ENCODE data around the gene ACOX1. TPM values are rescaled to one million over a fixed set of nuclear protein-coding genes. Genes with fewer than 3 reads are reported as not detected.
"Not testable (repeated sequence)": the region's sequence is repeated elsewhere in the genome, so short reads cannot be mapped to it uniquely, and the experiment has no call there.

ACOX1 gene
- total and polyA plus RNA-seq, 10 donors: 6.3 to 60.2 (median 41.6) TPM

DNA sequence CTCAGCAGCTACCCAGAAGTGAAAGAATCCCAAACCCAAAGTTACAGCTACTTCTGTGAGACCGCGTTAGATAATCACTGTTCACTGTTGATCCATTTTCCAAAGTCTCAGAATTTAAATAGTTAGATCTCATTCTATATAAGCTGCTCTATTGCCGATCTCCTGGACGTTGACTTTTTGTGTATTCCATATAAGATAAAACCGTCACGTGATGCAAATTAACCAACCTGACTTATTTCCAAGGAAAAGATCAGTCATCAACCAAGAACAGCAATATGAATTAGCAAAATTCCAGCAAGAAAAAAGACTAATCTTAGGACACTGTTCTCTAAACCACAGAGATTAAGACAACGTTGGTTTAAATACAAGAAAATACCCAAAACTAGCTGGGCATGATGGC is 8.3 kb downstream of the ACOX1 start:
- intact Hi-C loops (cut with DNase I; ENCODE audit: low total_unique reads): no loop called here
- peaks cover 0 to 78% (median 0%) of the 10 kb centered on the region in 6 donors for H3K36me3 ChIP-seq
- H3K4me3 ChIP-seq: peak overlapping the region in 1 of 8 donors; percentile 58
- no peaks in the 10 kb centered on the region for H3K9me3 ChIP-seq
- DNase-seq: no peak
- 90 to 97% (median 92%) methylated on average over 7 of the region's 7 CpGs for WGBS, 5 donors
- H3K27ac ChIP-seq: peak overlapping the region in 7 of 8 donors; percentile 52 to 92 (median 78)
- H3K4me1 ChIP-seq: peaks cover 5 to 83% (median 25%) of the 10 kb centered on the region in 6 donors
- H3K27me3 ChIP-seq (replicated peaks in 1 of 7): no peaks in the 10 kb centered on the region
- TF ChIP-seq POLR2AphosphoS5 (IDR thresholded peaks at IDR 0.05) (no peak), POLR2A (IDR thresholded peaks at IDR 0.05) (no peak)
- TF ChIP-seq, protein P1, sequence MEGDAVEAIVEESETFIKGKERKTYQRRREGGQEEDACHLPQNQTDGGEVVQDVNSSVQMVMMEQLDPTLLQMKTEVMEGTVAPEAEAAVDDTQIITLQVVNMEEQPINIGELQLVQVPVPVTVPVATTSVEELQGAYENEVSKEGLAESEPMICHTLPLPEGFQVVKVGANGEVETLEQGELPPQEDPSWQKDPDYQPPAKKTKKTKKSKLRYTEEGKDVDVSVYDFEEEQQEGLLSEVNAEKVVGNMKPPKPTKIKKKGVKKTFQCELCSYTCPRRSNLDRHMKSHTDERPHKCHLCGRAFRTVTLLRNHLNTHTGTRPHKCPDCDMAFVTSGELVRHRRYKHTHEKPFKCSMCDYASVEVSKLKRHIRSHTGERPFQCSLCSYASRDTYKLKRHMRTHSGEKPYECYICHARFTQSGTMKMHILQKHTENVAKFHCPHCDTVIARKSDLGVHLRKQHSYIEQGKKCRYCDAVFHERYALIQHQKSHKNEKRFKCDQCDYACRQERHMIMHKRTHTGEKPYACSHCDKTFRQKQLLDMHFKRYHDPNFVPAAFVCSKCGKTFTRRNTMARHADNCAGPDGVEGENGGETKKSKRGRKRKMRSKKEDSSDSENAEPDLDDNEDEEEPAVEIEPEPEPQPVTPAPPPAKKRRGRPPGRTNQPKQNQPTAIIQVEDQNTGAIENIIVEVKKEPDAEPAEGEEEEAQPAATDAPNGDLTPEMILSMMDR (IDR thresholded peaks at IDR 0.05 in 8 of 11, conservative IDR thresholded peaks at IDR 0.05 in 3 of 11): no peak

DNA sequence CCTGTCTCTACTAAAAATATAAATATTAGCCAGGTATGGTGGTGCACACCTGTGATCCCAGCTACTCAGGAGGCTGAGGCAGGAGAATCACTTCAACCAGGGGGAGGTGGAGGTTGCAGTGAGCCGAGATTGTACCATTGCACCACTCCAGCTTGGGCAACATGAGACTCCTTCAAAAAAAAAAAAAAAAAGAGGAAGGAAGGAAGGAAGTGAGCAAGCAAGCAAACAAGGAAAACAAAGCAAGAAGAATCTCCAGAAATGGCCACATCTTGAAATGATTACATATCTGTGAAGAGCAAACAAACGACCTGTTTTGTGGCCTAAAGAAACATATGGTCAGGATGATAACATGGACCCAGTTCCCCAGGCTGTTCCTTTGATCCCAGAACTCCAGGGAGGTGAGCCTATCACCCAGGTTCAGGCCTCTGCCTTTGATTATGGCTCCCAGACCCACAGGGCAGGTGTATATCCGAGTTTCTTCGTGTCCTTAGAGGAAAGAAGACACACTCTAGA is 8.9 kb downstream of the ACOX1 start:
- H3K27ac ChIP-seq: peak overlapping the region in 7 of 8 donors; percentile 52 to 92 (median 78)
- H3K4me1 ChIP-seq: peaks cover 0 to 83% (median 22%) of the 10 kb centered on the region in 6 donors
- 49 to 65% (median 58%) methylated on average over 4 of the region's 4 CpGs for WGBS, 5 donors
- intact Hi-C loops (cut with DNase I; ENCODE audit: low total_unique reads): no loop called here
- DNase-seq: no peak
- H3K36me3 ChIP-seq: peaks cover 0 to 73% (median 0%) of the 10 kb centered on the region in 6 donors
- no peaks in the 10 kb centered on the region for H3K27me3 ChIP-seq (replicated peaks in 1 of 7)
- H3K9me3 ChIP-seq: no peaks in the 10 kb centered on the region
- H3K4me3 ChIP-seq: peak overlapping the region in 1 of 8 donors; percentile 58
- peak in 1 of 3 donors; percentile 28 for TF ChIP-seq POLR2AphosphoS5 (IDR thresholded peaks at IDR 0.05)
- TF ChIP-seq, protein P1 (IDR thresholded peaks at IDR 0.05 in 8 of 11, conservative IDR thresholded peaks at IDR 0.05 in 3 of 11): no peak

GRCh38 chr17:75969044-75969443 is 9.9 kb downstream of the ACOX1 start:
- WGBS, 5 donors: 75 to 94% (median 90%) methylated on average over 10 of the region's 10 CpGs
- H3K27ac ChIP-seq: peak overlapping the region in 7 of 8 donors; percentile 8 to 92 (median 78)

DNA sequence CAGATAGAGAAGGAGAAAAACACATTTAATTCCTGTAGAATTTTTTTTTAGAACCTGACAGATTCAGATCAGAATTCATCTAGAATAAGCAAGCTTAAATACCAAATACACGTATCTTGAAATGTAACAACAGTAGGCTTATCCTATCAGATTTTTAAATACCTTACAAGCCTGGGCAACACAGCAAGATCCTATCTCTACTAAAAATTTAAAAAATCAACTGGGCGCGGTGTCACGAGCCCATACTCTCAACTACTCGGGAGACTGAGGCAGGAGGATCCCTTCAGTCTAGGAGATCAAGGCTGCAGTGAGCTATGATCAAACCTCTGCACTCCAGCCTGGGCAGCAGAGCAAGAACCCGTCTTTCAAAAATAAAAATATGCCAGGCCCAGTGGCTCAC is 13.5 kb downstream of the ACOX1 start:
- DNase-seq: no peak
- intact Hi-C loops (cut with DNase I; ENCODE audit: low total_unique reads): no loop called here
- Histone ChIP-seq H3K36me3 (peaks cover 0 to 49% (median 0%) of the 10 kb centered on the region in 6 donors), H3K27me3 (replicated peaks in 1 of 7) (no peaks in the 10 kb centered on the region), H3K9me3 (no peaks in the 10 kb centered on the region), H3K4me3 (no peak overlapping the region), H3K4me1 (peaks cover 0 to 64% (median 24%) of the 10 kb centered on the region in 6 donors), H3K27ac (no peak overlapping the region)
- 94 to 98% (median 97%) methylated on average over 6 of the region's 6 CpGs for WGBS, 5 donors
- no peak for TF ChIP-seq POLR2A (IDR thresholded peaks at IDR 0.05)

More at GRCh38 chr17:75969044-75969443, 9.9 kb downstream of the ACOX1 start:
- peak overlapping the region in 1 of 8 donors; percentile 58 for H3K4me3 ChIP-seq
- DNase-seq: peak; percentile 77
- H3K9me3 ChIP-seq; intact Hi-C loops (cut with DNase I; ENCODE audit: low total_unique reads); H3K27me3 ChIP-seq (replicated peaks in 1 of 7): not testable (repeated sequence)
- H3K4me1 ChIP-seq: peaks cover 0 to 85% (median 23%) of the 10 kb centered on the region in 6 donors
- H3K36me3 ChIP-seq: peaks cover 0 to 68% (median 0%) of the 10 kb centered on the region in 6 donors

DNA sequence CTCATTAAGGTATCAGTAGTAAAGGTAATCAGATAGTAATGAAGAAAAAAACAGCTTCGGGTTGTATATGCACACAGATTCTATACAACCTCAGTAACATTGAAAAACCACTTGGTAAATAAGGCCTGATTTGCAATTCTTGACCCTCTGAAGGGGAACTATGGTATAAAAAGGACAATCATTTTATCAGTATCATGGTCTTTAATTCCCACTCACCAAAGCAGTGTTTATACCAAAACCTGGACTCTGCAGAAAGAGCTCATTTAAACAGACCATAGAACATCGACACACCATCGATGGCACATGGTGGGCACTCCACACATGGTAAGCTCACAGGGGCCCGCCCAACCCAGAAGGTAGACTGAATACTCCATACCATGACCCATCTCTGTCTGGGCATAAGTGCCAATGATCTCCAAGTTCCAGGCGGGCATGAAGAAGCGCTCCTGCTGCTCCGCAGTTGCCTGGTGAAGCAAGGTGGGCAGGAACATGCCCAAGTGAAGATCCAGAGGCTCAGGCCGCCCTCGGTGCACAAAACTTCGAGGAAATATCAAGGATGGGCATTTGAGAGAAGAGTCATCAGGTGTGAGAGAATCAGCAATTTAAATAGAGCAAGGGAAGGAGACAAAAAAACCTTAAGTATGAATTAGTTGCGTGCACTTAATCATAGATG is 19.0 kb downstream of the ACOX1 start:
- H3K36me3 ChIP-seq: peaks cover 3 to 69% (median 21%) of the 10 kb centered on the region in 6 donors
- no peak for TF ChIP-seq POLR2A (IDR thresholded peaks at IDR 0.05)
- no peak for TF ChIP-seq POLR2AphosphoS5 (IDR thresholded peaks at IDR 0.05)
- TF ChIP-seq, protein P1 (IDR thresholded peaks at IDR 0.05 in 8 of 11, conservative IDR thresholded peaks at IDR 0.05 in 3 of 11): no peak
- H3K9me3 ChIP-seq: no peaks in the 10 kb centered on the region
- intact Hi-C loops (cut with DNase I; ENCODE audit: low total_unique reads): no loop called here
- no peak overlapping the region for H3K4me3 ChIP-seq
- no peak for DNase-seq
- WGBS, 5 donors: 93 to 97% (median 96%) methylated on average over 11 of the region's 11 CpGs
- H3K4me1 ChIP-seq: peaks cover 0 to 42% (median 9%) of the 10 kb centered on the region in 6 donors
- H3K27ac ChIP-seq: peak overlapping the region in 2 of 8 donors; percentile 15 to 30
- H3K27me3 ChIP-seq (replicated peaks in 1 of 7): no peaks in the 10 kb centered on the region

All from spleen (tissue), 11 donors.